A673 (cell line): ENCODE measurements around the gene RBM34. TPM values are rescaled to one million over a fixed set of nuclear protein-coding genes. Genes with fewer than 3 reads are reported as not detected.

Experiments
- BruUV-seq: library from RNA; stranded (reverse); fragments of 400-500 nt; replicated peaks from 2 replicates; lab custom pipeline; 2021; lab: Mats Ljungman, UMichigan
- CTCF ChIA-PET: fragments of 300-600 bp; sonication (Branson Sonifier 250); formaldehyde crosslinking; loops from one replicate; lab custom pipeline; 2022; ENCODE audit warnings: antibody characterized with exemption; lab: Charles Lee
- POLR2A ChIA-PET: fragments of 300-600 bp; sonication (Branson Sonifier 250); formaldehyde crosslinking; loops from one replicate; lab custom pipeline; 2022; ENCODE audit warnings: antibody characterized with exemption; ENCODE audit not compliant: low non-redundant PET; lab: Charles Lee
- DNase-seq: peaks from one replicate; pipeline ENCODE4 v3.0.0-alpha.2; 2015; ENCODE audit warnings: low spot score
- H3K27ac ChIP-seq: fragments of 200-600 bp; sonication (generic); 2 replicates; pipeline ENCODE4 v1.5.1; 2016; ENCODE audit warnings: mixed run types, low read depth, mild to moderate bottlenecking, mixed read lengths, antibody characterized with exemption, low read length; ENCODE audit not compliant: poor library complexity, severe bottlenecking
- H3K27me3 ChIP-seq: fragments of 200-600 bp; sonication (generic); replicated peaks from 2 replicates; pipeline ENCODE4 v1.6.1; 2017; ENCODE audit warnings: mixed run types, low read depth, mild to moderate bottlenecking, mixed read lengths, antibody characterized with exemption, low read length; ENCODE audit not compliant: insufficient read depth, poor library complexity
- H3K36me3 ChIP-seq: fragments of 200-600 bp; sonication (generic); 2 replicates; pipeline ENCODE4 v1.6.1; 2016; ENCODE audit warnings: mixed run types, mild to moderate bottlenecking, mixed read lengths, antibody characterized with exemption, low read length; ENCODE audit not compliant: insufficient read depth, poor library complexity, severe bottlenecking
- H3K4me1 ChIP-seq: fragments of 200-600 bp; sonication (generic); 2 replicates; pipeline ENCODE4 v1.6.1; 2017; ENCODE audit warnings: mixed run types, mild to moderate bottlenecking, mixed read lengths, antibody characterized with exemption, low read length; ENCODE audit not compliant: insufficient read depth, poor library complexity, severe bottlenecking
- H3K4me3 ChIP-seq: fragments of 200-600 bp; sonication (generic); 2 replicates; pipeline ENCODE4 v1.5.1; 2016; ENCODE audit warnings: low read depth, mixed run types, mild to moderate bottlenecking, mixed read lengths, low read length; ENCODE audit not compliant: poor library complexity, severe bottlenecking
- H3K9me3 ChIP-seq: fragments of 200-600 bp; sonication (generic); 2 replicates; pipeline ENCODE4 v1.6.1; 2016; ENCODE audit warnings: mixed run types, low read depth, mild to moderate bottlenecking, mixed read lengths, antibody characterized with exemption, low read length; ENCODE audit not compliant: poor library complexity, severe bottlenecking
- CTCF ChIP-seq: fragments of 300-800, 200-600 bp; sonication (generic); conservative IDR thresholded peaks from 2 replicates; pipeline ENCODE4 v1.5.1; 2017; ENCODE audit warnings: low read depth, mild to moderate bottlenecking, antibody characterized with exemption, low read length, moderate library complexity, mixed read lengths
- EZH2 ChIP-seq: fragments of 200-600 bp; sonication (generic); IDR thresholded peaks from 2 replicates; pipeline ENCODE4 v1.6.1; 2017; ENCODE audit warnings: borderline replicate concordance, low read depth, mild to moderate bottlenecking, mixed read lengths, antibody characterized with exemption, low read length; ENCODE audit not compliant: poor library complexity, severe bottlenecking
- intact Hi-C: fragments of 100-400 bp; cut with micrococcal nuclease; formaldehyde crosslinking; loops from one replicate; pipeline ENCODE4 v1.10.0; 2022; ENCODE audit not compliant: unreplicated experiment
- total RNA-seq: library from RNA; stranded (reverse); gene quantifications from 2 replicates; pipeline ENCODE4 v1.2.3, GENCODE V29; 2021

Gene RBM34
- total RNA-seq, 1 experiment from 2014 or later: 69.4 TPM

DNA sequence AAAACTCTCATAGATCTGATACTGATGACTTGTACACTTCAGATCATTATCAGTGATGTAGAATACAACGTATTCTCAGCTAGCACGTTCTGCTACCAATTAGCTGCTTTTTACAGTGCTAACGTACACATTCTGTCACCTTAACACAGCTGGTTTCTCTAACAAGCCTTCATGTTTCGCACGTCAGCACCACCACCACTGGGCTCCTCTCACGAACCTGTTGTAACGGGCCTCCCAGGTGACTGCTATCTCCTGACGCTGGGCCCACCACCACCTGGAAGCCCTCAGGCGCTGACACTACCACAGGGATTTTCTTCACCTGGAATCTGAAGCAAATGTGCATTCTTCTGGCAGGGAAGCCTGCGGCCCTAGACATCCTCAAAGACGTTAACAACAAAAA, 52.2 kb downstream of the RBM34 start:
- no peaks in the 10 kb centered on the region for H3K27me3 ChIP-seq
- intact Hi-C loops: loop anchor here (10.0 kb wide), 1 partner anchor 866 kb away; no protein-coding TSS in a partner anchor
- TF ChIP-seq EZH2: no peak
- TF ChIP-seq CTCF: no peak
- POLR2A ChIA-PET: no interaction called here
- CTCF ChIA-PET: no interaction called here
- peaks cover 24% of the 10 kb centered on the region for H3K36me3 ChIP-seq
- no TSS peak for BruUV-seq
- no peak overlapping the region for H3K27ac ChIP-seq
- no peak for DNase-seq
- H3K4me3 ChIP-seq: no peak overlapping the region
- H3K9me3 ChIP-seq: no peaks in the 10 kb centered on the region
- H3K4me1 ChIP-seq: peaks cover under 1% of the 10 kb centered on the region

DNA sequence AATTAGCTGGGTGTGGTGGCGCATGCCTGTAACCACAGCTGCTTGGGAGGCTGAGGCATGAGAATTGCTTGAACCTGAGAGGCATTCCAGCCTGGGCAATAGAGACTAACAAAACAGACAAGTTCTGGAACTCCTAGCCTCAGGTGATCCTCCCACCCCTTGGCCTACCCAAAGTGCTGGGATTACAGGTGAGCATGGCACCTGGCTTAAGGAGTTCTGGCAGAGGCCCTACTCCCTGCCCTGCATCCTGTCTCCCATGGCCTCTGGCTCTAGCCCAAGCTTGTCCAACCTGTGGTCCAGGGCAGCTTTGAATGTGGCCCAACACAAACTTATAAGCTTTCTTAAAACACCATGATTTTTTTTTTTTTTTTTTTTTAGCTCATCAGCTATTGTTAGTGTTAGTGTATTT, 52.9 kb downstream of the RBM34 start:
- TF ChIP-seq CTCF: no peak
- no peak for TF ChIP-seq EZH2
- BruUV-seq: no TSS peak
- Histone ChIP-seq H3K27me3 (no peaks in the 10 kb centered on the region), H3K27ac (no peak overlapping the region), H3K36me3 (peaks cover 17% of the 10 kb centered on the region), H3K4me3 (no peak overlapping the region), H3K4me1 (peaks cover 3% of the 10 kb centered on the region), H3K9me3 (no peaks in the 10 kb centered on the region)
- intact Hi-C loops: loop anchor here (10.0 kb wide), 1 partner anchor 867 kb away; no protein-coding TSS in a partner anchor
- ChIA-PET POLR2A (no interaction called here), CTCF (no interaction called here)
- DNase-seq: no peak

- Histone ChIP-seq H3K9me3 (no peaks in the 10 kb centered on the region), H3K4me3 (no peak overlapping the region), H3K4me1 (peaks cover 3% of the 10 kb centered on the region), H3K27me3 (no peaks in the 10 kb centered on the region), H3K36me3 (peaks cover 11% of the 10 kb centered on the region), H3K27ac (no peak overlapping the region)
- CTCF ChIA-PET: no interaction called here
- POLR2A ChIA-PET: no interaction called here
- BruUV-seq: no TSS peak
- intact Hi-C loops: loop anchor here (10.0 kb wide), 1 partner anchor 867 kb away; no protein-coding TSS in a partner anchor
- TF ChIP-seq CTCF (no peak), EZH2 (no peak)
- DNase-seq: no peak
These were observed 53.5 kb downstream of the RBM34 start for GRCh38 chr1:235107368-235108184.
